Measurements from ENCODE around the gene PLSCR4.
A peak's percentile ranks its signal among the peaks of the same experiment; 100 is the strongest.

PLSCR4 gene

GRCh38 chr3:146164071-146164470 is 86.8 kb downstream of the PLSCR4 start:
- Mint-ChIP-seq H3K4me3 (no peak overlapping the region), H3K4me1 (ENCODE audit: low read depth) (peaks cover 13% of the 10 kb centered on the region), H3K27ac (no peak overlapping the region), H3K9me3 (ENCODE audit: low read depth) (no peaks in the 10 kb centered on the region), H3K27me3 (peaks cover 30% of the 10 kb centered on the region), H3K36me3 (no peaks in the 10 kb centered on the region)

GRCh38 chr3:146163584-146163983 is 87.3 kb downstream of the PLSCR4 start:
- H3K27me3 Mint-ChIP-seq: peaks cover 30% of the 10 kb centered on the region
- H3K4me1 Mint-ChIP-seq (ENCODE audit: low read depth): peaks cover 13% of the 10 kb centered on the region
- H3K9me3 Mint-ChIP-seq (ENCODE audit: low read depth): no peaks in the 10 kb centered on the region
- H3K4me3 Mint-ChIP-seq: no peak overlapping the region
- no peak overlapping the region for H3K27ac Mint-ChIP-seq
- no peaks in the 10 kb centered on the region for H3K36me3 Mint-ChIP-seq

GRCh38 chr3:146162561-146162960 is 88.3 kb downstream of the PLSCR4 start:
- Mint-ChIP-seq H3K9me3 (ENCODE audit: low read depth) (no peaks in the 10 kb centered on the region), H3K4me3 (no peak overlapping the region), H3K36me3 (no peaks in the 10 kb centered on the region), H3K27me3 (peaks cover 30% of the 10 kb centered on the region), H3K4me1 (ENCODE audit: low read depth) (peaks cover 13% of the 10 kb centered on the region), H3K27ac (no peak overlapping the region)

GRCh38 chr3:146161663-146162002 is 89.3 kb downstream of the PLSCR4 start:
- Mint-ChIP-seq H3K9me3 (ENCODE audit: low read depth) (no peaks in the 10 kb centered on the region), H3K27ac (no peak overlapping the region), H3K27me3 (peaks cover 30% of the 10 kb centered on the region), H3K4me1 (ENCODE audit: low read depth) (peaks cover 13% of the 10 kb centered on the region), H3K4me3 (peak overlapping the region; percentile 42), H3K36me3 (no peaks in the 10 kb centered on the region)

- peak within 1 kb of the TSS; percentile 77 for H3K4me3 Mint-ChIP-seq
- no peaks in the 10 kb centered on the region for H3K36me3 Mint-ChIP-seq
- H3K4me1 Mint-ChIP-seq (ENCODE audit: low read depth): peaks cover 13% of the 10 kb centered on the region
- peaks cover 30% of the 10 kb centered on the region for H3K27me3 Mint-ChIP-seq
- no peak within 1 kb of the TSS for H3K27ac Mint-ChIP-seq
- no peaks in the 10 kb centered on the region for H3K9me3 Mint-ChIP-seq (ENCODE audit: low read depth)
Observed at GRCh38 chr3:146160964-146161662, 89.8 kb downstream of the PLSCR4 start, which contains the start of gene PLOD2. TSS of gene PLOD2 (minus strand) at chr3:146161184. CDS start at chr3:146160989, 195 bp downstream.

- Mint-ChIP-seq H3K36me3 (no peaks in the 10 kb centered on the region), H3K4me3 (peak overlapping the region; percentile 77), H3K9me3 (ENCODE audit: low read depth) (no peaks in the 10 kb centered on the region), H3K27me3 (peaks cover 30% of the 10 kb centered on the region), H3K4me1 (ENCODE audit: low read depth) (peaks cover 13% of the 10 kb centered on the region), H3K27ac (no peak overlapping the region)
Observed at GRCh38 chr3:146160321-146160963, 90.5 kb downstream of the PLSCR4 start.

- peaks cover 25% of the 10 kb centered on the region for H3K27me3 Mint-ChIP-seq
- H3K36me3 Mint-ChIP-seq: no peaks in the 10 kb centered on the region
- H3K4me3 Mint-ChIP-seq: peak overlapping the region; percentile 77
- no peaks in the 10 kb centered on the region for H3K9me3 Mint-ChIP-seq (ENCODE audit: low read depth)
- H3K4me1 Mint-ChIP-seq (ENCODE audit: low read depth): peaks cover 13% of the 10 kb centered on the region
- H3K27ac Mint-ChIP-seq: no peak overlapping the region
Observed at GRCh38 chr3:146159616-146160320, 91.1 kb downstream of the PLSCR4 start.

- no peak overlapping the region for H3K27ac Mint-ChIP-seq
- no peaks in the 10 kb centered on the region for H3K9me3 Mint-ChIP-seq (ENCODE audit: low read depth)
- no peaks in the 10 kb centered on the region for H3K36me3 Mint-ChIP-seq
- H3K4me3 Mint-ChIP-seq: no peak overlapping the region
- H3K27me3 Mint-ChIP-seq: peaks cover 24% of the 10 kb centered on the region
- H3K4me1 Mint-ChIP-seq (ENCODE audit: low read depth): peaks cover 13% of the 10 kb centered on the region
Observed at GRCh38 chr3:146159037-146159436, 91.9 kb downstream of the PLSCR4 start.

- no peaks in the 10 kb centered on the region for H3K9me3 Mint-ChIP-seq (ENCODE audit: low read depth)
- H3K27me3 Mint-ChIP-seq: peaks cover 15% of the 10 kb centered on the region
- no peak overlapping the region for H3K4me3 Mint-ChIP-seq
- H3K4me1 Mint-ChIP-seq (ENCODE audit: low read depth): peaks cover 13% of the 10 kb centered on the region
- H3K36me3 Mint-ChIP-seq: no peaks in the 10 kb centered on the region
- no peak overlapping the region for H3K27ac Mint-ChIP-seq
Observed at GRCh38 chr3:146157325-146158060, 93.4 kb downstream of the PLSCR4 start.

- Mint-ChIP-seq H3K9me3 (ENCODE audit: low read depth) (no peaks in the 10 kb centered on the region), H3K4me1 (ENCODE audit: low read depth) (peaks cover 13% of the 10 kb centered on the region), H3K4me3 (no peak overlapping the region), H3K36me3 (no peaks in the 10 kb centered on the region), H3K27me3 (peaks cover 10% of the 10 kb centered on the region), H3K27ac (no peak overlapping the region)
Observed at GRCh38 chr3:146156666-146157314, 94.1 kb downstream of the PLSCR4 start.

- no peaks in the 10 kb centered on the region for H3K36me3 Mint-ChIP-seq
- no peak overlapping the region for H3K27ac Mint-ChIP-seq
- H3K4me1 Mint-ChIP-seq (ENCODE audit: low read depth): peaks cover 9% of the 10 kb centered on the region
- no peak overlapping the region for H3K4me3 Mint-ChIP-seq
- peaks cover 8% of the 10 kb centered on the region for H3K27me3 Mint-ChIP-seq
- H3K9me3 Mint-ChIP-seq (ENCODE audit: low read depth): no peaks in the 10 kb centered on the region
Observed at GRCh38 chr3:146156095-146156494, 94.8 kb downstream of the PLSCR4 start.

GRCh38 chr3:146154995-146155394 is 95.9 kb downstream of the PLSCR4 start:
- Mint-ChIP-seq H3K4me3 (no peak overlapping the region), H3K27ac (no peak overlapping the region), H3K9me3 (ENCODE audit: low read depth) (no peaks in the 10 kb centered on the region), H3K27me3 (peaks cover 9% of the 10 kb centered on the region), H3K4me1 (ENCODE audit: low read depth) (peaks cover 4% of the 10 kb centered on the region), H3K36me3 (no peaks in the 10 kb centered on the region)

- no peaks in the 10 kb centered on the region for H3K36me3 Mint-ChIP-seq
- H3K27me3 Mint-ChIP-seq: peaks cover 6% of the 10 kb centered on the region
- H3K27ac Mint-ChIP-seq: no peak overlapping the region
- H3K4me3 Mint-ChIP-seq: no peak overlapping the region
- H3K4me1 Mint-ChIP-seq (ENCODE audit: low read depth): no peaks in the 10 kb centered on the region
- no peaks in the 10 kb centered on the region for H3K9me3 Mint-ChIP-seq (ENCODE audit: low read depth)
Observed at GRCh38 chr3:146154316-146154715, 96.6 kb downstream of the PLSCR4 start.

GRCh38 chr3:146153429-146153828 is 97.5 kb downstream of the PLSCR4 start:
- peaks cover 6% of the 10 kb centered on the region for H3K27me3 Mint-ChIP-seq
- no peak overlapping the region for H3K4me3 Mint-ChIP-seq
- no peak overlapping the region for H3K27ac Mint-ChIP-seq
- H3K9me3 Mint-ChIP-seq (ENCODE audit: low read depth): no peaks in the 10 kb centered on the region
- H3K36me3 Mint-ChIP-seq: no peaks in the 10 kb centered on the region
- H3K4me1 Mint-ChIP-seq (ENCODE audit: low read depth): no peaks in the 10 kb centered on the region

Measured in activated naive CD8-positive, alpha-beta T cell (primary cell).